KMS-11 (cell line): Measurements from ENCODE around the gene HOPX.
A peak's percentile ranks its signal among the peaks of the same experiment; 100 is the strongest.

ENCODE experiments used
- H2AFZ ChIP-seq: fragments of 200-600 bp; sonication (generic); 2 replicates; pipeline ENCODE4 v1.6.1; 2016; ENCODE audit warnings: antibody characterized with exemption, mixed run types, low read depth
- H3K27ac ChIP-seq: fragments of 200-600 bp; sonication (generic); 2 replicates; pipeline ENCODE4 v1.6.1; 2016; ENCODE audit warnings: mild to moderate bottlenecking, mixed run types
- H3K27me3 ChIP-seq: fragments of 200-600 bp; sonication (generic); 2 replicates; pipeline ENCODE4 v1.6.1; 2017; ENCODE audit warnings: mild to moderate bottlenecking, low read depth, mixed run types, moderate library complexity; ENCODE audit not compliant: insufficient read depth
- H3K36me3 ChIP-seq: fragments of 200-600 bp; sonication (generic); 2 replicates; pipeline ENCODE4 v1.6.1; 2017; ENCODE audit warnings: mild to moderate bottlenecking, mixed run types; ENCODE audit not compliant: insufficient read depth
- H3K4me1 ChIP-seq: fragments of 200-600 bp; sonication (generic); 2 replicates; pipeline ENCODE4 v1.6.1; 2016; ENCODE audit warnings: mild to moderate bottlenecking, low read depth, mixed run types; ENCODE audit not compliant: poor library complexity, severe bottlenecking
- H3K4me2 ChIP-seq: fragments of 200-600 bp; sonication (generic); 2 replicates; pipeline ENCODE4 v1.7.0; 2016; ENCODE audit warnings: mild to moderate bottlenecking, mixed run types
- H3K4me3 ChIP-seq: fragments of 200-600 bp; sonication (generic); IDR thresholded peaks from 2 replicates; pipeline ENCODE4 v1.6.1; 2017; ENCODE audit warnings: low read depth, low read length, mixed read lengths; ENCODE audit not compliant: insufficient read depth
- H3K79me2 ChIP-seq: fragments of 200-600 bp; sonication (generic); 2 replicates; pipeline ENCODE4 v1.6.1; 2016; ENCODE audit warnings: low read depth, mixed run types; ENCODE audit not compliant: insufficient read depth
- H3K9ac ChIP-seq: fragments of 200-600 bp; sonication (generic); 2 replicates; pipeline ENCODE4 v1.6.1; 2016; ENCODE audit warnings: mild to moderate bottlenecking, mixed run types
- H4K20me1 ChIP-seq: fragments of 200-600 bp; sonication (generic); 2 replicates; pipeline ENCODE4 v1.6.1; 2016; ENCODE audit warnings: mild to moderate bottlenecking, mixed run types; ENCODE audit not compliant: insufficient read depth
- TF ChIP-seq, protein P1 (sequence below): fragments of 200-600 bp; sonication (generic); conservative IDR thresholded peaks from 2 replicates; pipeline ENCODE4 v1.6.1; 2017; ENCODE audit warnings: low read depth, mild to moderate bottlenecking, antibody characterized with exemption, low read length, moderate library complexity, mixed read lengths

HOPX gene

DNA sequence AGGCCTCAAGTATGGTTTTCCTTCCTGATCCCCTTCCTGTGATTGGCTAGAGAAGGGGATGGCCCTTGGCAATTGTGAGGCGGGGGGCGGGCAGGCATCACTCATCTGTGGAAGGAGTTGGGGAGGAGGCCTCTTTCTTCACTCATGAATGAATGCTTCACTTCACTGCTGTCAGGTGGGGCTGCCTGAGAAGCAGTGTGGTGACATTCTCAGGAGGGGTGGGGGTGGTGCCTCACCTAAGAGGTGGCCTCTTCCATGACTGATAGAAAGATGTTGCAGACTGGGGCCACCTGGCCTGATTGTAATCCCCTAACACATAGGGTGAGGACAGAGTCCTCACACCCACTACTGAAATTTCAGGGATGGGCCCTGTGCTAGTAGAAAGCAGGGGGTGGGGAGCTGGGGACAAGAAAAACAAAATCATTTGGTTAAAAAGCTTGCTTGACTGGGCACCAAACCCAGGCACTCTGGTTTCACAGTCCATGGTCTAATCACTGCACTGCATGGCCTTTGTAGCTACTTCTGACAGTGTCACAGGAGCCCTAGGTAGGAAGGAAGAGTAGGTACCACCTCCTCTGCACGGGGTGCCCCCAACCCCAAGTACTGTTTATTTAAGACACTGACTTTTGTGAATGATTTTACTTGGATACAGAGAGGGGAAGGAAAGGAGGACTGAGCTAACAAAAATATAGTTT, 5.6 kb upstream of the HOPX start:
- no peak overlapping the region for H3K9ac ChIP-seq
- TF ChIP-seq, protein P1, sequence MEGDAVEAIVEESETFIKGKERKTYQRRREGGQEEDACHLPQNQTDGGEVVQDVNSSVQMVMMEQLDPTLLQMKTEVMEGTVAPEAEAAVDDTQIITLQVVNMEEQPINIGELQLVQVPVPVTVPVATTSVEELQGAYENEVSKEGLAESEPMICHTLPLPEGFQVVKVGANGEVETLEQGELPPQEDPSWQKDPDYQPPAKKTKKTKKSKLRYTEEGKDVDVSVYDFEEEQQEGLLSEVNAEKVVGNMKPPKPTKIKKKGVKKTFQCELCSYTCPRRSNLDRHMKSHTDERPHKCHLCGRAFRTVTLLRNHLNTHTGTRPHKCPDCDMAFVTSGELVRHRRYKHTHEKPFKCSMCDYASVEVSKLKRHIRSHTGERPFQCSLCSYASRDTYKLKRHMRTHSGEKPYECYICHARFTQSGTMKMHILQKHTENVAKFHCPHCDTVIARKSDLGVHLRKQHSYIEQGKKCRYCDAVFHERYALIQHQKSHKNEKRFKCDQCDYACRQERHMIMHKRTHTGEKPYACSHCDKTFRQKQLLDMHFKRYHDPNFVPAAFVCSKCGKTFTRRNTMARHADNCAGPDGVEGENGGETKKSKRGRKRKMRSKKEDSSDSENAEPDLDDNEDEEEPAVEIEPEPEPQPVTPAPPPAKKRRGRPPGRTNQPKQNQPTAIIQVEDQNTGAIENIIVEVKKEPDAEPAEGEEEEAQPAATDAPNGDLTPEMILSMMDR, result no peak
- H4K20me1 ChIP-seq, result no peaks in the 10 kb centered on the region
- no peaks in the 10 kb centered on the region for H3K79me2 ChIP-seq
- no peaks in the 10 kb centered on the region for H3K27me3 ChIP-seq
- H3K4me2 ChIP-seq, result no peak overlapping the region
- no peak overlapping the region for H3K4me3 ChIP-seq
- peaks cover 38% of the 10 kb centered on the region for H3K4me1 ChIP-seq
- no peaks in the 10 kb centered on the region for H3K36me3 ChIP-seq
- no peak overlapping the region for H3K27ac ChIP-seq
- no peak overlapping the region for H2AFZ ChIP-seq

DNA sequence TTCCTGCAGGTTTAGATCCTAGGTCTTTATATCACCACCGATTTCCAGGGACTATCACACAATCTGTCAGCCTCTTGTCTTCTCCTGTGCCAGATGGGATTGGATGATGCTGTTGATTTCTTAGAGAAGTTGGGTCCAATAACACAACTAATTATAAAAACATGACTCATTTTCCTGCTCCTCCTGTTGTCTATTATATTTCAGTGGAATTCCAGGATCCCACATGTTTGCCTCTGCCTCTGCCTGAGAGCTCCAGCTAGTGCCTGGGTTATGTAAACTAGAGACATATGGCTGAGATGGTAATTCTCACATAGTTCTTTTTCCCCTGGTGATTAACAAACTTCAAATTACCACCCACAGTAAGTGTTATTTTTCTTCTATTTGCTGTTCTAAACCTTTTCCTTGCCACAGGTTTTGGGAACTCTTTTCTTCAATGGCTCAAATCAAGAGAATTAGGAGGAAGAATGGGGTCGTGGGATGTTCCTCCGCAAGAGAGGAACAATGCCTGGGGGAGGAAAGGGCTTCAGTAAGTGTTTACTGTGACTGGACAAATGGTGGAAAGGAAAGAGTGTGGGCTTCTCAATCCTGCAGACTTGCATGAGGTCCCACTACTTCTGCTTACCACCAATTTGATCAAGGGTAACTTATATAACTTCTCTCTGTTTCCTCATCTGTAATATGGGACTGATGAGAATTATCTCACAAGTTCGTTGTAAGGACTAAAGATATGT, 3.4 kb upstream of the HOPX start:
- no peak overlapping the region for H3K4me3 ChIP-seq
- H3K4me2 ChIP-seq, result no peak overlapping the region
- H4K20me1 ChIP-seq, result no peaks in the 10 kb centered on the region
- H3K9ac ChIP-seq, result no peak overlapping the region
- no peak overlapping the region for H2AFZ ChIP-seq
- no peaks in the 10 kb centered on the region for H3K79me2 ChIP-seq
- no peaks in the 10 kb centered on the region for H3K36me3 ChIP-seq
- H3K27me3 ChIP-seq, result no peaks in the 10 kb centered on the region
- TF ChIP-seq, protein P1, result no peak
- H3K27ac ChIP-seq, result no peak overlapping the region
- peaks cover 43% of the 10 kb centered on the region for H3K4me1 ChIP-seq

DNA sequence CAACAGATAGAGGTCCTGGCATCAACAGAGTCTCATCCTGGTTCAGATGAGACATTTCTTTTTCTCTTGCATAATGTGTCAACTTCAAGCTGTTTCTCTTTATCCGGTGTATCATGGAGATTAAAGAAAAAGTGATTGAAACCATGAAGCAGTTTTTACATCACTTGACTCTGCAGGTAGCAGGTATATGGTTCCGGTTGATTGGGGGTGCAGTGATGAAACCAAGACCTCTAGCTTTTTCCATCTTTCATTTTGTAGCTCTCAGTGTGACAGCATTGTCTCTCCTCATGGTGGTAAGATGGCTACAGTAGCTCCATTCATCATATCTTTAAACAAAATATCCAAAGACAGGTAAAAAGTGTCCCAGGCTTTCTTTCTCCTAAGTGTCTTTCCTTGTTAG, 2.4 kb upstream of the HOPX start:
- Histone ChIP-seq H3K27ac (no peak overlapping the region), H2AFZ (no peak overlapping the region), H3K4me2 (no peak overlapping the region), H3K36me3 (no peaks in the 10 kb centered on the region), H3K9ac (no peak overlapping the region), H3K4me1 (peaks cover 34% of the 10 kb centered on the region), H3K4me3 (no peak overlapping the region), H3K27me3 (no peaks in the 10 kb centered on the region), H3K79me2 (no peaks in the 10 kb centered on the region), H4K20me1 (no peaks in the 10 kb centered on the region)
- TF ChIP-seq, protein P1, result no peak

DNA sequence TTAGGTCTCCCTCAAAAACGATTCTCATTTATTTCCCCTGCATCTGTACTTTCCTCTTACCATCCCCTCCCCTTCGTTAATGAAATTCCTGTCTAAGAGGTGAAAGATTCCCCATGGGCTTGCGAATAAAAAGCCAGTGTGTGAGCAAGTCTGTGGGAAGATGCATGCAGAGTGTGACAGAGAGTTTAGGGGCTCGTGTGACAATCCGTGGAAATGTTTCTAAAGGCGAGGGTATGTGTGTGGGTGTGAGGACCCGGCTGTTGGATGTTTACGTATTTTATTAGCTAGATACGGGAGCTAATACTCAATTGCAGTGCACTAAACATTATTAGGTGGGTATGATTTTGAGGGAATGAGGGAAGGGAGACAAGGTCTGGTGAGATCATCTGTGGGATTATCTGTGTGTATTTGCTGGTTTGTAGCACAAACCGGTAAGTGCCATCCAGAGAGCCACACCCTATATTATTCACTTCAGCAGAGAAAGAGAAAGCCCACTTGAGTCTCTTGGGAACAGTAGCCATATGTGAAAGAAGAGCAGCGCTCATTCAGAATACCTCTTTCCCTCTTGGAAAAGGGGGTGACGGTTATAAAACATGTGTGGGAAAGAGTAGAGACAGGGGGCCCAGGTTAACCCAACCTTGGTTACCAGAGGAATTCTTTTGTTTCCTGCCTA, 893 bp upstream of the HOPX start:
- Histone ChIP-seq H2AFZ (no peak overlapping the region; the same call in 1 of the 2 replicates), H3K36me3 (no peaks in the 10 kb centered on the region), H4K20me1 (no peaks in the 10 kb centered on the region), H3K27me3 (no peaks in the 10 kb centered on the region), H3K27ac (peak overlapping the region; percentile 50; the same call in 1 of the 2 replicates), H3K9ac (no peak overlapping the region), H3K4me2 (peak overlapping the region; percentile 73), H3K4me1 (peaks cover 33% of the 10 kb centered on the region), H3K4me3 (no peak overlapping the region), H3K79me2 (no peaks in the 10 kb centered on the region)
- TF ChIP-seq, protein P1, result no peak
